Thymus (tissue), 11 donors: ENCODE results near the gene RTN4R. TPM values are rescaled to one million over a fixed set of nuclear protein-coding genes. Genes with fewer than 3 reads are reported as not detected.
"Not testable (repeated sequence)": the region's sequence is repeated elsewhere in the genome, so short reads cannot be mapped to it uniquely, and the experiment has no call there.

Experiments
- DNase-seq, 9 donors: peaks; one replicate each; pipeline ENCODE4 v3.0.0-alpha.2; 2013; ENCODE audit warnings: low spot score in 9 of 9, low read depth in 6 of 9, missing footprints in 1 of 9
- H3K27ac ChIP-seq, 2 donors: one replicate each; pipeline ENCODE4 v1.5.1; 2013; ENCODE audit warnings: control low read depth in 1 of 2, low read depth in 1 of 2, low read length in 1 of 2, mild to moderate bottlenecking in 1 of 2, moderate library complexity in 1 of 2
- H3K27me3 ChIP-seq, 2 donors: one replicate each; pipeline ENCODE4 v1.5.1; 2013; ENCODE audit warnings: low read length in 1 of 2; ENCODE audit not compliant: control insufficient read depth in 2 of 2, insufficient read depth in 1 of 2
- H3K36me3 ChIP-seq, 2 donors: one replicate each; pipeline ENCODE4 v1.5.1; 2013; ENCODE audit warnings: low read length in 1 of 2, mild to moderate bottlenecking in 1 of 2, moderate library complexity in 1 of 2; ENCODE audit not compliant: control insufficient read depth in 2 of 2, insufficient read depth in 2 of 2
- H3K4me1 ChIP-seq, 2 donors: one replicate each; pipeline ENCODE4 v1.5.1; 2013; ENCODE audit warnings: low read length in 2 of 2; ENCODE audit not compliant: control insufficient read depth in 2 of 2, insufficient read depth in 2 of 2
- H3K4me3 ChIP-seq, 2 donors: one replicate each; pipeline ENCODE4 v1.5.1; 2013; ENCODE audit warnings: low read length in 2 of 2, control low read depth in 1 of 2, mild to moderate bottlenecking in 1 of 2
- H3K9me3 ChIP-seq, 2 donors: one replicate each; pipeline ENCODE4 v1.5.1; 2013; ENCODE audit warnings: low read length in 1 of 2, mild to moderate bottlenecking in 1 of 2; ENCODE audit not compliant: control insufficient read depth in 2 of 2, insufficient read depth in 1 of 2
- WGBS: extraction: QIAGEN DNeasy Blood & Tissue Kit; methylation state at CpG from one replicate; pipeline ENCODE4 v1.1.7; 2013; 5-methylcytosine and 5-hydroxymethylcytosine counted together
- polyA plus RNA-seq: library from polyadenylated mRNA; stranded (reverse); fragments of 200-250 nt; gene quantifications from one replicate; pipeline ENCODE4 v1.2.3, GENCODE V29; 2013
- total RNA-seq: library from RNA; stranded (reverse); fragments of 120-200 nt; gene quantifications from one replicate; pipeline ENCODE4 v1.2.4, GENCODE V29; 2013
- donor health status: healthy.

RTN4R gene
- total and polyA plus RNA-seq, 2 donors: 1.5 to 3.2 TPM

GRCh38 chr22:20282901-20283673 is 15.0 kb upstream of the RTN4R start:
- Histone ChIP-seq H3K4me1 (no peaks in the 10 kb centered on the region), H3K36me3 (no peaks in the 10 kb centered on the region), H3K27ac (no peak overlapping the region), H3K4me3 (no peak overlapping the region), H3K9me3 (no peaks in the 10 kb centered on the region), H3K27me3 (no peaks in the 10 kb centered on the region)
- no peak for DNase-seq
- 97% methylated on average over 15 of the region's 15 CpGs for WGBS

- Histone ChIP-seq H3K4me1 (peaks cover 0 to 2% of the 10 kb centered on the region in 2 donors), H3K36me3 (no peaks in the 10 kb centered on the region), H3K9me3 (no peaks in the 10 kb centered on the region), H3K4me3 (no peak overlapping the region), H3K27me3 (no peaks in the 10 kb centered on the region), H3K27ac (no peak overlapping the region)
- WGBS: 93% methylated on average over 12 of the region's 12 CpGs
- no peak for DNase-seq
These were observed 13.8 kb upstream of the RTN4R start for GRCh38 chr22:20281891-20282290.

GRCh38 chr22:20281473-20281872 is 13.4 kb upstream of the RTN4R start:
- 88% methylated on average over 9 of the region's 9 CpGs for WGBS
- not testable (repeated sequence) for H3K4me3 ChIP-seq, H3K36me3 ChIP-seq, DNase-seq, H3K9me3 ChIP-seq, H3K27ac ChIP-seq, H3K4me1 ChIP-seq, H3K27me3 ChIP-seq

GRCh38 chr22:20280866-20281265 is 12.7 kb upstream of the RTN4R start:
- Histone ChIP-seq H3K9me3 (no peaks in the 10 kb centered on the region), H3K27ac (no peak overlapping the region), H3K4me3 (no peak overlapping the region), H3K36me3 (no peaks in the 10 kb centered on the region), H3K27me3 (no peaks in the 10 kb centered on the region), H3K4me1 (peaks cover 0 to 2% of the 10 kb centered on the region in 2 donors)
- WGBS: 96% methylated on average over 12 of the region's 12 CpGs
- DNase-seq: no peak

GRCh38 chr22:20280163-20280562 is 12.0 kb upstream of the RTN4R start:
- H3K27ac ChIP-seq, H3K4me1 ChIP-seq, H3K4me3 ChIP-seq, DNase-seq, H3K36me3 ChIP-seq, H3K27me3 ChIP-seq, H3K9me3 ChIP-seq: not testable (repeated sequence)
- 94% methylated on average over 18 of the region's 21 CpGs for WGBS

GRCh38 chr22:20279662-20280134 is 11.6 kb upstream of the RTN4R start:
- DNase-seq: peak in 2 of 9 donors; percentile 26 to 45
- no peaks in the 10 kb centered on the region for H3K27me3 ChIP-seq
- H3K27ac ChIP-seq: no peak overlapping the region
- WGBS: 61% methylated on average over 15 of the region's 15 CpGs
- H3K9me3 ChIP-seq: no peaks in the 10 kb centered on the region
- no peaks in the 10 kb centered on the region for H3K36me3 ChIP-seq
- peaks cover 0 to 2% of the 10 kb centered on the region in 2 donors for H3K4me1 ChIP-seq
- H3K4me3 ChIP-seq: no peak overlapping the region

- not testable (repeated sequence) for H3K4me3 ChIP-seq, H3K27ac ChIP-seq, H3K36me3 ChIP-seq, H3K9me3 ChIP-seq, H3K27me3 ChIP-seq, H3K4me1 ChIP-seq, DNase-seq
- WGBS: 90% methylated on average over 20 of the region's 22 CpGs
These were observed 10.8 kb upstream of the RTN4R start for GRCh38 chr22:20278726-20279490.

- H3K4me1 ChIP-seq, DNase-seq, H3K36me3 ChIP-seq, H3K27me3 ChIP-seq, H3K4me3 ChIP-seq, H3K27ac ChIP-seq, H3K9me3 ChIP-seq: not testable (repeated sequence)
- WGBS: 91% methylated on average over 17 of the region's 18 CpGs
These were observed 10.0 kb upstream of the RTN4R start for GRCh38 chr22:20277936-20278635.

- no peaks in the 10 kb centered on the region for H3K27me3 ChIP-seq
- H3K36me3 ChIP-seq: no peaks in the 10 kb centered on the region
- H3K9me3 ChIP-seq: no peaks in the 10 kb centered on the region
- DNase-seq: no peak
- H3K27ac ChIP-seq: no peak overlapping the region
- WGBS: 91% methylated on average over 7 of the region's 7 CpGs
- no peak overlapping the region for H3K4me3 ChIP-seq
- peaks cover 0 to 2% of the 10 kb centered on the region in 2 donors for H3K4me1 ChIP-seq
These were observed 8.3 kb upstream of the RTN4R start for GRCh38 chr22:20276468-20276867.
